Measurements from ENCODE around the gene ERCC3. TPM values are rescaled to one million over a fixed set of nuclear protein-coding genes. Genes with fewer than 3 reads are reported as not detected.
"Not testable (repeated sequence)": the region's sequence is repeated elsewhere in the genome, so short reads cannot be mapped to it uniquely, and the experiment has no call there.

The ERCC3 gene
- total RNA-seq, 1 donor from 2014 or later = 36.3 TPM

- no peak for DNase-seq (ENCODE audit: low spot score)
These were observed 13.3 kb downstream of the ERCC3 start for GRCh38 chr2:127280693-127281092.

GRCh38 chr2:127279781-127280180 is 14.2 kb downstream of the ERCC3 start:
- no peak for DNase-seq (ENCODE audit: low spot score)

GRCh38 chr2:127278959-127279358 is 15.0 kb downstream of the ERCC3 start:
- no peak for DNase-seq (ENCODE audit: low spot score)

GRCh38 chr2:127277028-127277427 is 16.9 kb downstream of the ERCC3 start:
- no peak for DNase-seq (ENCODE audit: low spot score)

- DNase-seq (ENCODE audit: low spot score) = no peak
These were observed 18.2 kb downstream of the ERCC3 start for GRCh38 chr2:127275789-127276188.

GRCh38 chr2:127275356-127275755 is 18.6 kb downstream of the ERCC3 start:
- no peak for DNase-seq (ENCODE audit: low spot score)

GRCh38 chr2:127270663-127271062 is 23.3 kb downstream of the ERCC3 start:
- DNase-seq (ENCODE audit: low spot score) = no peak

- no peak for DNase-seq (ENCODE audit: low spot score)
These were observed 32.0 kb downstream of the ERCC3 start for GRCh38 chr2:127261804-127262406.

- DNase-seq (ENCODE audit: low spot score) = no peak
These were observed 34.6 kb downstream of the ERCC3 start for GRCh38 chr2:127259355-127259754.

GRCh38 chr2:127256866-127257265 is 37.1 kb downstream of the ERCC3 start:
- no peak for DNase-seq (ENCODE audit: low spot score)

- no peak for DNase-seq (ENCODE audit: low spot score)
These were observed 37.6 kb downstream of the ERCC3 start for GRCh38 chr2:127256381-127256780.

- no peak for DNase-seq (ENCODE audit: low spot score)
These were observed 38.2 kb downstream of the ERCC3 start for GRCh38 chr2:127255721-127256120.

GRCh38 chr2:127255146-127255545 is 38.8 kb downstream of the ERCC3 start:
- no peak for DNase-seq (ENCODE audit: low spot score)

GRCh38 chr2:127254386-127254981 is 39.5 kb downstream of the ERCC3 start:
- DNase-seq (ENCODE audit: low spot score) = no peak

- not testable (repeated sequence) for DNase-seq (ENCODE audit: low spot score)
These were observed 52.8 kb downstream of the ERCC3 start for GRCh38 chr2:127241184-127241583.

- DNase-seq (ENCODE audit: low spot score) = no peak
These were observed 54.5 kb downstream of the ERCC3 start for GRCh38 chr2:127239395-127239794.

- DNase-seq (ENCODE audit: low spot score) = not testable (repeated sequence)
These were observed 56.2 kb downstream of the ERCC3 start for GRCh38 chr2:127237768-127238167.

- DNase-seq (ENCODE audit: low spot score) = no peak
These were observed 58.8 kb downstream of the ERCC3 start for GRCh38 chr2:127235082-127235702.

- DNase-seq (ENCODE audit: low spot score) = no peak
These were observed 60.2 kb downstream of the ERCC3 start for GRCh38 chr2:127233710-127234109.

GRCh38 chr2:127231130-127231865 is 62.6 kb downstream of the ERCC3 start:
- DNase-seq (ENCODE audit: low spot score) = no peak

GRCh38 chr2:127229555-127229954 is 64.4 kb downstream of the ERCC3 start:
- no peak for DNase-seq (ENCODE audit: low spot score)

GRCh38 chr2:127228102-127228501 is 65.8 kb downstream of the ERCC3 start:
- no peak for DNase-seq (ENCODE audit: low spot score)

Measured in mesenteric fat pad (tissue), 1 donor.